DMS114 treated with DMSO at 0.1 percent for 48 hours (cell line): ENCODE measurements around the gene TEKT2.

ENCODE experiments used
- DNase-seq: peaks from one replicate; lab custom pipeline; 2025; ENCODE audit not compliant: unreplicated experiment; lab: John Stamatoyannopoulos, UW

The TEKT2 gene

DNA sequence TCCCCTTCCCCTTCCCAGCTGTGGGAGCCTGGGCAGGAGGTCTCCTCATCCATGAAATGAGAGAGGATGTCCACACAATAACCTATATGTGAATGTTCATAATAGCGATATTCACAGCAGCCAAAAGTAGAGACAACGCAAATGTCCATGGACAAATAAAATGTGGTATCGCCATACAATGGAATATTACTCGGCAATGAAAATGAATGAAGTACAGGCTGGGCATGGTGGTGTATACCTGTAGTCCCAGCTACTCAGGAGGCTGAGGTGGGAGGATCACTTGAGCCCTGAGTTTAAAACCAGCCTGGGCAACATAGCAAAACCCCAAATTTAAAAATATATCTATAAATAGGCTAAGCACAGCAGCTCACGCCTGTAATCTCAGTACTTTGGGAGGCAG, 17.7 kb downstream of the TEKT2 start:
- no peak for DNase-seq

DNA sequence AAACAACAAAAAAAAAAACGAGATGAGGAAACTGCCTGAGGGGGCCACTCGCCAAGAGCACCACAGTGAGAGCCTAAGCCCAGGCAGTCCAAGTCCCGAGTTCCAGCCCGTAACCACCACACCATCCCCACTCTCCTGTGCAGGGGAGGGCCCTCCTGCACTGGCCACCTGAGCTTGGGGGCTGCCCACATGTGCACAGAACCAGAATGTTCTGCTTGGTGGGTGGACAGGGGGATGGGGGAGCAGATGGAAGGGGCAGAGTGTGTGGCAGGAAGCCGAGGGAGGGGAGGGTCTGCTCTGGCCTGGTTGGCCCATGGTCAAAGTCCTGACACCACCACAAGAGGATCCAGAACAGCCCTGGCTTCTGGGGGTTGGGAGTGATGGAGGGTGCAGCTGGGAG, 22.4 kb downstream of the TEKT2 start:
- no peak for DNase-seq

DNA sequence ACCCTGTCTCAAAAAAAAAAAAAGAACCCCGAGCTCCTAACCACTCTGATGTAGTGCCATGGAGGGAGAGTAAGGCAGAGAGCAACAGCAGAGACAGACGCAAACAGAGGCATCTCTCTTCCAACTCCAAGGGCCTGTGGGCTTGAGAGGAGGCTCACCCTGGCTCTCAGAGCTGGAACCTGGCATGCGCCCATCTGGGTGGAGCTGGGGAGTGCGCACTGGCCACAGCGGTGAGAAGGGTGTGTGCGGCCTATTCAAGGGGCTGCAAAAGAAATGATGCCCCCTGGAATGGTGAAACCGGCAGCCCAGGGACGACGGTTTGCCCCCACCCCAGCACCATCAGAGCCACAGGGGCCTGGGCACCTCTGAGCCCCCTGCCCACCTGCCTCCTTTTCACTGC, 23.5 kb downstream of the TEKT2 start:
- no peak for DNase-seq

DNA sequence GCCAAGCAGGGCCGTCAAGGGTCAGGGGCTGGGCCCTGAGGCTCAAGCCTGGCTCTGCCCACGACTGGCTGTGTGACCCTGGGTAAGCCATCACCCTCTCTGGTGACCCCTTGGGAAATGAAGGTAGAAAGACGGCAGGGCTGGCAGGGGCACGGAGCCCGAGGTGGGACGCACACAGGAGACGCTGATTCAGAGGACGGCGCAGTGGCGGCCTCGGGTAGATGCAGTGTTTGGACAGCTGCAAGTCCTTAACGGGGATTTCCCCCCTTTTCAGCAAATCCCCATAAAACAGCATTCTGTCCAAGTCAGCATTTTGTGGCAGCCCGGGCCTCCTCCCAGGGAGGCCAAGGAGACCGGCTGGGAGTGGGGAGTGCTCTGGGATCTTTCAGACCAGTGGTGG, 24.4 kb downstream of the TEKT2 start:
- DNase-seq: no peak

DNA sequence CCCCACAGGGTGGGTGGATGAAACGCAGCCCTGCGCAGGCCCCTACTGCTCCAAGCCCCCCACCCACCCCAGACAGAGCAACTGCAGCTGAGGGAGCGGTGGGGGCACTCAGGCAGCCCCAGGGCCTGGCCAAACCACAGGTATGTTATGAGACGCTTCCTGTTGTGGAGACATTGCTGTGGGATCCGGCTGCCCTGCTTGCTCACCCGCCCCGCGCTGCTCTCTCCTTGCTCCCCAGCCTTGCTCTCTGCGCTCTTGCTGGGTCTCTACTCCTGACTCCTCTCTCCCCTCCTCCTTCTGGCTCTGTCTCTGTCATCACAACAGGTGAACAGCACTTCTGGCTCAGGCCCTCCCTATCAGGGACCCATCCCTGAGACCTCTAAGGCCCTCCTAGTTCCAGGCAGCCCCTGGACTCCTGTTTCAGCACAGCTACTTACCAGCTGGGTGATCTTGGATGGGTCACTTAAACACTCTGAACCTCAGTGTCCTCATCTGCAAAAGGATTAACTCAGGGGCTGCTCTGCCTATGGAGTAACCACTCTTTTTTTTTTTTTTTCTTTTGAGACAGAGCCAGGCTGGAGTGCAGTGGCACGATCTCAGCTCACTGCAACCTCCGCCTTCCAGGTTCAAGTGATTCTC, 25.3 kb downstream of the TEKT2 start:
- DNase-seq: no peak

DNA sequence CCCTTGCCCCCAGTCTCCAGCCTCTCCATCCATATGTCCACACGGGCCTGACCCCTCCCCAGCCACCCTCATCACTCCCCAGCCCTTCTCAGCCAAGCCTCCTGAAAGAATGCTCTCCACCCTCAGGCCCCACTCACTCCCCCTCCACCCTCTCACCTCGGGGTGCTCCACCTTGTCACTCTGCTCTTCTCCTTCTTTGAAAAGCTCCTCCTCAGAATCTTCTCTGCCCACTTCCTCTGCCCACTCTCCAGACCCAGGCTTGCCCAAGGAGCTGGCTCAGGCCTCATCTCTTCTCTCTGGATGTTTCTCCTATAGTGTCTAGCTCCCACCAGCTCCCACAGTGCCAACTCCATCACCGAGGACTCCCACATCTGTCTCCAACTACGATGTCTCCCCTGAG, 27.3 kb downstream of the TEKT2 start:
- no peak for DNase-seq

DNA sequence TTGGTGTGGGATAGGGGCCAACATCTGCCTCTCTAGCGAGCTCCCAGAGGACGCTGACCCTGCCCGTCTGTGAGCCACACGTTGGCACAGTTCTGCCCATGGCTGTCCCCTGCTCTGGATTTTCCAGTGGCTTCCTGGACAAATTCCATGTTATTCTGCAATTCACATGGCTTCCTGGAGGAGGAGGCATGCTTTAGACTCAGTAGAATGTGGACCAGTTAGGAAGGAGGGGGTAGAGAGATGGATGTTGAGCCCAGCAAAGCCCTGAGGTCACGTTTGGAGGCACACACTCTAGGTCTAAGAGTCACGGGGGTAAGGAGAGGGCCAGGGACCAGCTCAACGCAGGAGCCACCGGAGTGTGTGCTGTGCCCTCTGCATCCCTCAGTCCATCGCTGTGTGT, 28.9 kb downstream of the TEKT2 start:
- DNase-seq: no peak

DNA sequence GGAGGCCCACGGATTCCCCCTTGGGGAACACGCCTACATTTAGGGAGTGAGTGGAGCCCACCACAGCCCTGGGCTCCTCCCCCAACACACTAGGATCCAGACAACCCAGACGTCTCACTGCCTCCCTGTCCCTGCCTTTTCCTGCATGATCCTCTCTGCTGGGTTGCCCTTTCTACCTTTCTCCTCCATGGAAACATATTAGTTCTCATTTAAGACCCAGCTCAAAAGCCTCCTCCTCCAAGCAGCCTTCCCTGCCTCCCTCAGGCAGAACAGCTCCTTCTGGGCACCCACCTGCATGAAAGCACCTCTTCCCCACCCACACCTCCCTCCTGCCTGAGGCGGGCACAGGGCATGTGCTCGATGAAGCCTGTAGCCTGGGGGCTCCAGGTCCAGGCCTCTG, 30.5 kb downstream of the TEKT2 start:
- no peak for DNase-seq

DNA sequence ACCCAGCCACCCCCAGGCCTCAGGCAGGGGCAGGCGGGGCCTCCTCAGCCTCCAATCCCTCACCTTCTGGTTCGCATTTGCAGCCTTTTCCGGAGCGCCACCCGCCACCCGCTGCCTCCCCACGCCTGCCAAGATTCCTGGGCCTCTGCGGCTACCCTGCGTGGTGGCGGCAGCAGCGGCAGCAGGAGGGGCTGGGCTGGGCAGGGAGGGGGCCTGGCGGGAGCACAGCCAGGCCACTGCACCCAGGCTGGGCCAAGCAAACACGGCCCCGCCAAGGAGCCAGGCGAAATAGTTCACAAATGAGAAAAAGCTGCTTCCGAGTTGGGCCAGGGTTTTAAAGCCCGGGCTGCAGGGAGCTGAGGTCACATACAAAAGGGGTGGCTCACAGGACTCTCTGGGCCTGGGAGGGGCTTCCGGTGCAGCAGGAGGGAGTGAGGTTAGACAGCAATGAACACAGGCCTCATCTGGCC, 31.3 kb downstream of the TEKT2 start:
- DNase-seq: no peak

DNA sequence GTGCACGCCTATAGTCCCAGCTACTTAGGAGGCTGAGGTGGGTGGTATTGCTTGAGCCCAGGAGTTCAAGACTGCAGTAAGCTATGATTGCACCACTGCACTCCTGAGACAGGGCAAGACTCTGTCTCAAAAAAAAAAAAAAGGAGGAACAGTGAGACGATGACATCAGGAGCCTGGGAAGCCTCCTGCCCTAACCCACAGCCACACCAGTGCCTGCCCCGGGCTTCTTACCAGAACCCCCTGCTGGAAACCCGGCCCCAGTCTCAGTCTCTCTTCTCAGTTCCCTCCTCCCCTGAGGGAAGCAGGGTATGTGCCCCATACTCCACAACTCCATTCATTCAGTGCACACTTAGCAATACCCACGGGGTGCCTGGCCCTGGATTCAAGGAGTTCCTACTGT, 32.0 kb downstream of the TEKT2 start:
- no peak for DNase-seq

DNA sequence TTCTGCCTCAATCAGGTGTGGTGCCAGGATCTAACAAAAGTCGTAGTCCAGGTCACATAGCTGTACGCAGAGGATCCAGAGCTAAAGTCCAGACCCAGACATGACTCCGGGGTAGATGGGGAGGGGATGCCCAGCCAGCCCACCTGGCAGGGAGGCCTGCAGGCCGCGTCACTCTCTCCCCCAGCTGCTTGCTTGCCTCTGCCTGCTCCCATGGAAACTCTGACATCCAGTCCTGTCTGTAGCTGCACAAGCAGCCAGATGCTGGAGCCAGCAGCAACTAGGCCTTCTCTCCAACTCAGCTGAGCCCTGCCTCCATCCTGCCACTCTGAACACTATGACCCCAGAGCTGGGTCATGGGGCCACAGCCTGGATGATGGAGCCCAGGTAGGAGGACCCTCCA, 33.0 kb downstream of the TEKT2 start:
- no peak for DNase-seq

DNA sequence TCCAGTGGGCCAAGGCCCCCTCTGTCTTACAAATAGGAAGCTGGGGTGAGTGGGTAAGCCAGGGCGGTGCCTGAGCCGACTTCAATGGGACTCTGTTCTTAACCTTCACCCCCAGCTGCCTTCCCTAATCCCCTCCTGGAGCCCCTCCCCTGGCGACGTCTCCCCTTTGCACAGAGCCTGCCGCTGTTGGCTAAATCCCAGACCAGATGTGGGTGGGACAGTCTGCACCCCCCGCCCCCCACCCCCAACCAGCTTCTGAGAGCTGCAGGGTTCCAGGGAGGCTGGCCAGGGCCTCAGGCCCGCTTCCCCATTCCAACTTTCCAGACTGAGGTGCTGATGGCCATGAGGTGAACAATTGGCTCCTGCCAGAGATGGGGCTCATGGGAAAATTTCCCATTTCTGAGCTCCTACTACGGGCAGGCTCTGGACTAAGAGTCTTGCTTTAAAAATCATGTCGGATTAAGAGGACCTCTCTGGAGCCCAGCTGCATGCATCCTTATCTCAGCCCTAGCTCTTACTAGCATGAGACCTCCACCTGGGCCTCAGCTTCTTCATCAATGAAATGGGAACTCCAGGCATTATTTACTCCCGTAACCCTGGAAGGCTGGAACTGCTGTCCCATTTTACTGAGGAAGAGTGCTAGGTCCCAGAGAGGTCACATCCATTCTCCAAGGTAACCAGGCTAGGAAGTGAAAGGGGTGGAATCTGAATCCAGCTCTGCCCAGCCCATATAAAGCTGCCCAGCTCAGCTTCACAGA, 34.7 kb downstream of the TEKT2 start:
- no peak for DNase-seq

DNA sequence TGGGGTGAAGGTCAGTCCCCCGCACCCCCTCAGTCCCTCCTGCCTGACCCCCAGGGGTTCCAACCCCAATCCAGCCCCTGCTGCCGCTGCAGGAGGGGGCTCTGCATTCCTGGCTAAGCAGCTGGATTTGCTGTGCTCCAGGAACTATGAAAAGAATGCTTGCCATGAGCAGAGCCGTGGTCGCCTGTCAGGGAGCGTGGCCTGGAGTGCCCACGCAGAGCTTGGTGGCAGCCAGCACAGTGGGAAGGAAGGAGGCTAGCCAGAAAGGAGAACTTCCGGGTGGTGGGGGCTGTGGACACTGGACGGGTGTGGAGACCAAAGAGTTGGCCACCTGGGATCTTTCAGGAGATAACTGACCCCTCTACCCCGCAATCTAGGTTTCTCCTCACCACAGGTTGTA, 35.6 kb downstream of the TEKT2 start:
- DNase-seq: no peak

DNA sequence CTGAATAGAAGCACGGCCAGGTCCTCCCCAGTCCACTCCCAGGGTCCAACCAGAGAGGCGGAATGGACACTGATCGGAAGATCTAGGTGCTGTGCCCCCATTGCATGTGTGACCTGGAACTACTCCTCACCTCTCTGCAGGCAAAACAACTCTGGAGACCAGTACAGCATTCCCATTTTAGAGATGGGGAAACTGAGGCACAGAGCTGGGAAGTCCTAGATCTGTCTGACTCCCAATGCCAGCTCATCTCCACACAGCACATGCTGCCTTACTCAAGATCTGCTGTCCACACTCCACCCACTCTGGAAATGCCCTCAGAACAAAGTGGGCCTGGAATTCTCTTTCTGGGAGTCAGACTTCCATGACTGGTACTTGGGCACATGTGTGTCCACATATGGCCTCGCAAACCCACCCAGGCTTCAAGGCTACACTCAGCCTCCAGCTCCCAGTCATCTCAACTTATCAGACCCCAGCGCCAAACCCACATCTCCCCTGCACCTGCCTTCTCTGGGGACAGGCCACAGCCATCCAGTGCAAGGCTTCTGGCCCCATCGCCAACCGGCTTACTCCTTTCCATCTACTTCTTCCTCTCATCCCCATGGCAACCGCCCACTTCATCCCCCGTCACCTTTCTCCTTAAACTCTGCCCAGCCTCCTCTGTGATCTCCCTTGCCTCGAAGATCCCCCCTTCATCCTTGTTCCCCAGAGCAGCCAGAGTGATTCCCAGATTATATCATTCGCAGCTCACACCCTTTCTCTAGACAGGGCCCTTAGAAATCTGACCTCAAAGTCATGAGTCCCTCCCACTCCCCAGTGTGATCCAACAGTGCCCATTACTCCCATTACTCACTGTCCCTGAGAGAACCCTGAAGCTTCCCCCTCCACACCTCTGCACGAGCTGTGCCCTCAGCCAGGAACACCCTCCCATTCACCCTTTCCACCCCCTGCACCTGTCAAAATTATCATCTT, 38.5 kb downstream of the TEKT2 start:
- DNase-seq: no peak

DNA sequence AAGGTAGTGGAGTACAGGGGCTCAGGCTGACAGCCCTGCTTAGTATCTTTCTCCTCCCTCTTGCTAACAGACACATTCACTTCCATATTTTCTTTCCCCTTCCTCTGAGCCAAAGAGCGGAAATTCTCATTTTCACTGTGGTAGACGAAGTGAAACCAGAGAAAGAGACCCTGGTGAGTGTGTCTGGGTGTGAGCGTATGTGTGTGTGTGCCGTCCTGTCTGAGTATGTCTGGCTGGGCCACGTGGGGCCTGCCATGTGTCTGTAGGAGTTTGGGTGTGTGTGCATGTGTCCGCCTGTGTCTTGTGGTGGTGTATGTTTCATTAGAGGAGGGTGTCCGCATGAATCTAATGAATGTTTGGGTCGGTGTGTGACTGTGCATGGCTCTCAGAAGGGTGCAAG, 39.5 kb downstream of the TEKT2 start:
- DNase-seq: no peak

DNA sequence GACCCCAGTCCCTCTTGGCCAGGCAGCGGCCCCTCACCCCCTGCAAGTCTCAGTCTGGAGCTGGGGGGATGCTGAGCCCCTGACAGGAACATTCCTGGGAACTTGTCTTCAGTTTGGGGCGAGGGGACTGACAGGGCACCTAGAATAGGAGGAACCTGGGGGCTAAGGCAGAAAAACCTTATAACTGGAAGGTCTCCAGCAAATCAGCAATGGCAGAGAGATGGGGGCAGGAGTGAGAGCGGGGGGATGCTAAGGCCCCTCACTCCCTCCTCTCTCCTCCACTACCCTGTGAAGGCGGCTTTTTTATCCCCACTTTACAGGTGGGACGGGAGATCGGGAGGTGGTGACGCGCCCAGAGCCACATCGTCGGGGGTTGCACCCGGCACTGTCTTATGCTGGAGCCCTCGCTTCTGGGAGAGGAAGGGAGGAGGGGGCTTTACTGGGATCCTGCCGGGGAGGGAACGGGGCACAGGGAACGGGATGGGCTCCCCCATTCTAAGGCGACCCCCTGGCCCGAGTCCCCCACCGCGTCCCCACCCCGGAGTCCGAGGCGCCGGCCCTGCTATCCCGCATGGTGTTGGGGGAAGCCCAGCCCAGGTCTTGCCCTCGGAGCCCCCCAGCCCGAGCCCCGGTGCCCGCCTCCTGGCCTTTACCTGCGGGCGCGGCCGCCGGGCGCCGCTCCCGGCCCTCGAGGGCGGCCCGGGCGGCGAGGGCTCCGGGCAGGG, 40.7 kb downstream of the TEKT2 start:
- DNase-seq: no peak

DNA sequence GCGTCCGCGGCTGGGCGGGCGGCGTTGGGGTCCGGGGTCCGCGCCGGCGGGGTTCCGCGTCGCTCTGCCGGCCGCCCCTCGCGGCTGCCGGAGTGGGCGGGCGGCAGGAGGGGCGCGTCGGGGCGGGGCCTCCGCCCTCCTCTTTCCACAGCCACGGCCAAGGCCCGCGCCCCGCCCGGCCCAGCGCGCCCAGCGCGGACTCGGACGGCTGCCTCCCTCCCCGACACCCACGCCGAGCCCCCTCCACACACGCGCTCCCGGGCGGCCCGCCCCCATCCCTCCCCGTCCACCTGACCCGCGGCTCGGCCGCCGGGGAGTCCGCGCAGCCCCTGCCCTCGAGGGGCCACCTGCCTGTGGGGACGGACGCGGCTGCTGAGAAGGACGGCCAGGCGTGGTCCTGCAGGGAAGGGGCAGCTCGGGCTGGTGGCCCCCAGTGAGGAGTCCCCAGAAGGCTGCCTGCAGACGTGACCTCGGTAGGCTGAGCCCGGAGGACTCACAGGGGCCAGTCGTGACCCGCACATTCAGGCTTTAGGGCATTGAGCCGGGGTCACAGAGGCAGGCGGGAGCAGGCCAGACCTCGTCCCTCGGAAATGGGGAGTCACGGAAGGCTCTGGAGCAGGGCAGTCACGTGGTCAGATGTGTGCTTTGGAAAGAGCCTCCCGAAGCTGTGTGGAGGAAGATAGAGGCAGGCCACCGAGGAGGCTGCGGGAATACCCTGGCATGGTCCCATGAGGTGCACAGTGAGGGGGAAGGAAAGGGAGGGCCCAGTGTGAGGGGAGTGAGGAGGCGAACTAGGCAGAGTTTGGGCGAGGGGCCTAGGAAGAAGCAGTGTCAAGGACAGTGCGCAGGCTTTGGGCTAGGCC, 41.5 kb downstream of the TEKT2 start, which contains the start of gene COL8A2:
TSS of gene COL8A2 (minus strand) at position 94 of the 863 bp plus-strand sequence. CDS start 24,980 bp downstream, outside the sequence.
- no peak for DNase-seq

DNA sequence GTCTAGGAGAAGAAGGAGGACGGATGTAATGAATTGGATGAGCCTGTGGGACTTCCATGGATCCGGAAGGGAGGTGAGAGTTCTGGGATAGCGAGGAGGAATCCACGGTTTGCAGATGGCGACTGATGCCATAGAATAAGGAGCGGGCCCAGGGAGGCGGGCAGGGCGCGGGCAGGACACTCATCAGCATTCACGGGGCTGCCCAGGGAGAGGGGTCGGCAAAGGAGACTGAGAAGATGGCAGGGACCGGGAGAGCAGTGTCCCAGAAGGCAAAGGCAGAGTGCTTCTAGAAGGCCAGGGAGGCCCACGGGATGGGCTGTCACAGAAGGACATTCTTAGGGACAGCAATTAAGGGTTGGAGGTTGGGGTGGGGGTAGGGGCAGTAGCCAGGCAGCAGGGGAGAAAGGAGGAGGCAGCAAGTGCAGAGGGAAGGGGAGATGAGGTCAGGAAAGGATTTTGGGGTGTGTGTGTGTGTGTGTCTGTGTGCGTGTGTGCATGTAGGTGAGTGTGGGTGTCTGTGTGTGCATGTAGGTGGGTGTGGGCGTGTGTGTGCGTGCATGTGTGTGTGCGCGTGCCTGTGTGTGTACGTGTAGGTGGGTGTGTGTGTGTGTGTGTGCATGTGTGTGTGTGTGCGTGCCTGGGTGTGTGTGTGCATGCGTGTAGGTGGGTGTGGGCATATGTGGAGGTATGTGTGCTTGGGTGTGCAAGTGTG, 42.3 kb downstream of the TEKT2 start:
- DNase-seq: no peak

DNA sequence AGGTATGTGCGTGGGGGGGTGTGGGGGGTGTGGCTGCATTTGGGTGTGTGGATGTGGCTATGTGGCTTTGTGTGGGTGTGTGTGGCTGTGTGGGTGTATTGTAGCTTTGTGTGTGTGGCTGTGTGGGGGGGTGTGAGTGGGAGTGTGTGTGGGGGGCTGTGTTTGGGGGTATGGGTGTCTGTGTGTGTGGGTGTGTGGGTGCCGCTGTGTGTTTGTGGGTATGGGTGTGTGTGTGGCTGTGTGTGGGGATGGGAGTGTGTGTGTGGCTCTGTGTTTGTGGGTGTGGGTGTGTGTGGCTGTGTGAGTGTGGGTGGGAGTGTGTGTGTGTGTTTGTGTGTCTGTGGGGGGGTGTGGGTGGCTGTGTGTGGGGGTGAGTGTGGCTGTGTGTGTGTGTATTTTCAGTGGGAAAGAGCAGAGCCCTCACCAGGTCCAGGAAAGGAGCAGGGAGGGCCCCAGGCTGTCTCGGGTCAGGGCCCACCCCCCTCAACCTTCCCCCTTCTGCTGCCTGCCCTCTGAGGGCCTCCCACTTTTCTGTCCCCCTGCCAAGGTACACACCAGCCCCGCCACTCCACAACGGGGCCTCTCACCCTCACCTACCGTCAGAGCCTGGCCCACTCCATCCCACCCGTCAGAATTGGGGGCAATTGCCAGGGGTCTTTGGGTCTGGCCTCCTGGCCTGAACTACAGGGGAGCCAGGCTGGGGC, 43.1 kb downstream of the TEKT2 start:
- no peak for DNase-seq
